Measurements from ENCODE around the gene AMN1. TPM values are rescaled to one million over a fixed set of nuclear protein-coding genes. Genes with fewer than 3 reads are reported as not detected.

AMN1 gene
- total and polyA plus RNA-seq, 3 donors from 2014 or later: 44.9 to 127 (median 51.1) TPM

DNA sequence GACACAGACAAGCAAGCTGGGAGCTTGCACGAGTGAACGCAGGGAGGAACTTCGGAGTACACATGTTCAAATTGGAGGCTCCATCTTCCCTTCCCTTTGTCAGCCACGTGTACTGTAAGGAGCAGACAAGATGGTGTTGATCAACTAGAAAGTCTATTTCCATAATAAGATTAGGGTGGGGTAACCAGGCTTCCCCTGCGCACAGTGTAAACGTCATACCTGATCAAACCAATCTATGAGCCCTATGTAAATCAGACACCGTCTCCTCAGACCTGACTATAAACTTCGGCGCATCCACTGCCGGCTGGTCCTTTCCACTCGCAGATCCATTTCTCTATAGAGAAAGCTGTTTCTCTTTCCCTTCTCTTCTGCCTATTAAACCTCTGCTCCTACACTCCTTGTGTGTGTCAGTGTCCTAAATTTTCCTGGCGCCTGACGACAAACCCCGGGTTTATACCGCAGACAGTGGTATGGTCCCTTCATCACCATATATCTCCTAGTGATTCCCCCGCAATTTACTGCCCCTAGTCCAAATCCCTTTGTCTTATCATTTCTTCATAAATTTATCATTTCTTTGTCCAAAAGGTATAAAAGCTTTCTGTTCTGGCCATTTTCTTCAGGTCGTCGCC lies 76.8 kb downstream of the AMN1 start:
- Histone ChIP-seq H3K4me1 (peaks cover 7% of the 10 kb centered on the region), H3K27me3 (no peaks in the 10 kb centered on the region), H3K27ac (no peak overlapping the region), H3K36me3 (ENCODE audit: low read depth, missing control alignments) (no peaks in the 10 kb centered on the region), H3K9me3 (no peaks in the 10 kb centered on the region), H3K4me3 (peak overlapping the region in 1 of 2 donors; percentile 30)
- peak; percentile 50 for DNase-seq
- intact Hi-C loops (cut with DNase I; ENCODE audit: low total_unique reads): no loop called here
- 53 to 57% methylated on average over 18 of the region's 18 CpGs for WGBS, 2 donors
- TF ChIP-seq, protein P1, sequence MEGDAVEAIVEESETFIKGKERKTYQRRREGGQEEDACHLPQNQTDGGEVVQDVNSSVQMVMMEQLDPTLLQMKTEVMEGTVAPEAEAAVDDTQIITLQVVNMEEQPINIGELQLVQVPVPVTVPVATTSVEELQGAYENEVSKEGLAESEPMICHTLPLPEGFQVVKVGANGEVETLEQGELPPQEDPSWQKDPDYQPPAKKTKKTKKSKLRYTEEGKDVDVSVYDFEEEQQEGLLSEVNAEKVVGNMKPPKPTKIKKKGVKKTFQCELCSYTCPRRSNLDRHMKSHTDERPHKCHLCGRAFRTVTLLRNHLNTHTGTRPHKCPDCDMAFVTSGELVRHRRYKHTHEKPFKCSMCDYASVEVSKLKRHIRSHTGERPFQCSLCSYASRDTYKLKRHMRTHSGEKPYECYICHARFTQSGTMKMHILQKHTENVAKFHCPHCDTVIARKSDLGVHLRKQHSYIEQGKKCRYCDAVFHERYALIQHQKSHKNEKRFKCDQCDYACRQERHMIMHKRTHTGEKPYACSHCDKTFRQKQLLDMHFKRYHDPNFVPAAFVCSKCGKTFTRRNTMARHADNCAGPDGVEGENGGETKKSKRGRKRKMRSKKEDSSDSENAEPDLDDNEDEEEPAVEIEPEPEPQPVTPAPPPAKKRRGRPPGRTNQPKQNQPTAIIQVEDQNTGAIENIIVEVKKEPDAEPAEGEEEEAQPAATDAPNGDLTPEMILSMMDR (IDR thresholded peaks at IDR 0.05): no peak
- no peak for TF ChIP-seq POLR2A (IDR thresholded peaks at IDR 0.05)

DNA sequence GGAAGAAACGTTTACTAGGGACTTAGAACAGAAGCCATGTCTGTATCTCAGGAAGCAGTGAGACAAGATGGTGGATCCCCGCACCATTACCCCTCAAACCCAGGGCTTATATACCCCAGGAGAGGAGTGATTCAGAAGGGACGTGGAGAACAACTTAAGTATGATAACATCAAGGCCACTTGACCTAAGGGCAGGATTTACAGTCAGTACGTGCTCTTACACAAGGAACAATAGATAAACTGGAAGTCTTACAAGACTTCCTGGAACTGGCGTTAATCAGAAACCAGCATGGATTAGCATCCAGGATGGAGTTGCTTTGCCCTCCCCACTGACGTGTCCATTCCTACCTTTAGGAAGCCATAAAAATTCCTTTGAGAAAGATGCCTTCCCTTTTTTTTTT lies 77.9 kb downstream of the AMN1 start:
- no peaks in the 10 kb centered on the region for H3K27me3 ChIP-seq
- no peak for DNase-seq
- intact Hi-C loops (cut with DNase I; ENCODE audit: low total_unique reads): no loop called here
- WGBS, 2 donors: 18 to 22% methylated on average over 6 of the region's 6 CpGs
- peaks cover 7% of the 10 kb centered on the region for H3K4me1 ChIP-seq
- TF ChIP-seq, protein P1 (IDR thresholded peaks at IDR 0.05): no peak
- TF ChIP-seq POLR2A (IDR thresholded peaks at IDR 0.05): no peak
- no peaks in the 10 kb centered on the region for H3K36me3 ChIP-seq (ENCODE audit: low read depth, missing control alignments)
- peak overlapping the region; percentile 18 to 30 for H3K4me3 ChIP-seq
- peak overlapping the region in 1 of 2 donors; percentile 25 for H3K27ac ChIP-seq
- H3K9me3 ChIP-seq: no peaks in the 10 kb centered on the region

DNA sequence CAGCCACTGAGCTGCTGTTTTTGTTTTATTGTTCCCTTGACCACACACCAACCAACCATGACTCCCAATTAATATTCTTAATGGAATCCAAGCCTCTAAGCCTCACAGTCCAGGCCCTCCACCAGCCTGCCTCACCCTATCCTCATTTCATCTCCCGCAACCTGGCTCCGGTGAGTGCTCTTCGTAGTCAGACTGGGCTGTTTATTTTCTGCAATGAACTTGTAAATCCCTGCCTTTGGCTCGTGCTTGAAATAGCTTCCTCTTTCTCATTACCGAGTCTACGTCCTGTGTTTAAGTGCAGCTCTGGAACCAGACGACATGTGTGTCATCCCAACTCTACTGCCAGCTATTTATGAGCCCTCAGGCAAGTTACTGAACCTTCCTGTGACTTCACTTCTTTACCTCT lies 81.7 kb downstream of the AMN1 start:
- no peak overlapping the region for H3K27ac ChIP-seq
- intact Hi-C loops (cut with DNase I; ENCODE audit: low total_unique reads): no loop called here
- TF ChIP-seq POLR2A (IDR thresholded peaks at IDR 0.05): no peak
- TF ChIP-seq, protein P1 (IDR thresholded peaks at IDR 0.05): no peak
- H3K4me1 ChIP-seq: peaks cover 7% of the 10 kb centered on the region
- no peak for DNase-seq
- H3K9me3 ChIP-seq: no peaks in the 10 kb centered on the region
- no peaks in the 10 kb centered on the region for H3K27me3 ChIP-seq
- H3K36me3 ChIP-seq (ENCODE audit: low read depth, missing control alignments): no peaks in the 10 kb centered on the region
- H3K4me3 ChIP-seq: no peak overlapping the region
- WGBS, 2 donors: 63 to 75% methylated on average over 7 of the region's 7 CpGs

DNA sequence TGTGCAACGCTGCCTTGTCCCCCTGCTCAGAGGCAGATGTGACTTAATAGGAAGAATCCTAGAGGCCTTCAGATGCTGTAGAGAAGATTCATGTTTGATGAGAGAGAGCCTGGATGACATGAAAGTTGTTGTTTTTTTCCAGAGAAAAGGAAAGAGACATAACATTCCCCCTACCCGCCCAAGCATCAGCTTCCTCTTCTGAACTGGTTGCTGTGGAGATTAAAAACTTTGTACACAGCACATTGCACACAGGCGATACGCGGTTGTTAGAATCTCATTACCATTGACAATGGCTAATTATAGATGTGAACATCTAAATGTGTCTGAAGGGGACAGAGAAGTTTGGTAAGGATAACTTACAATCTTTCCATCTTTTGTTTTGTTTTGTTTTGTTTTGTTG lies 82.9 kb downstream of the AMN1 start:
- no peaks in the 10 kb centered on the region for H3K36me3 ChIP-seq (ENCODE audit: low read depth, missing control alignments)
- H3K27ac ChIP-seq: no peak overlapping the region
- no peaks in the 10 kb centered on the region for H3K9me3 ChIP-seq
- no peaks in the 10 kb centered on the region for H3K27me3 ChIP-seq
- TF ChIP-seq, protein P1 (IDR thresholded peaks at IDR 0.05): no peak
- TF ChIP-seq POLR2A (IDR thresholded peaks at IDR 0.05): no peak
- no peak overlapping the region for H3K4me3 ChIP-seq
- peaks cover 14% of the 10 kb centered on the region for H3K4me1 ChIP-seq
- intact Hi-C loops (cut with DNase I; ENCODE audit: low total_unique reads): no loop called here
- 53 to 65% methylated on average over 5 of the region's 5 CpGs for WGBS, 2 donors
- no peak for DNase-seq

DNA sequence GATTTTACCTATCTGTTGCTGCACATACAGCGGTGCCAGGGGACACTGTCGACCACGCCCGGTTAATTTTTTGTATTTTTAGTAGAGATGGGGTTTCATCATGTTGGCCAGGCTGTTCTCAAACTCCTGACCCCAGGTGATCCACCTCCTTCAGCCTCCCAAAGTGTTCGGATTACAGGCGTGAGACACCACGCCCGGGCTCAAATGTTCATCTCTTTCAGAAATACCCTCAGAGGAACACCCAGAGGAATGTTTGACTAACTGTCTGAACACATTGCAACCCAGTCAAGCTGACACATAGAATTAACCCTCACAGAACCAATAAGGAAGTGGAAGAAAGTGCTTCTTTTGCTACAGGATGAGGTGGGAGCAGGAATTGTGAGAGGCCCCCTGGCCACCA lies 84.3 kb downstream of the AMN1 start:
- Histone ChIP-seq H3K36me3 (ENCODE audit: low read depth, missing control alignments) (no peaks in the 10 kb centered on the region), H3K4me3 (no peak overlapping the region), H3K4me1 (peaks cover 7% of the 10 kb centered on the region), H3K9me3 (no peaks in the 10 kb centered on the region), H3K27me3 (no peaks in the 10 kb centered on the region), H3K27ac (no peak overlapping the region)
- DNase-seq: no peak
- 85 to 91% methylated on average over 8 of the region's 8 CpGs for WGBS, 2 donors
- intact Hi-C loops (cut with DNase I; ENCODE audit: low total_unique reads): no loop called here
- TF ChIP-seq, protein P1 (IDR thresholded peaks at IDR 0.05): no peak
- TF ChIP-seq POLR2A (IDR thresholded peaks at IDR 0.05): no peak

Data from testis (tissue), 3 donors.